ENCODE results near the gene CCDC136.

CCDC136 gene

GRCh38 chr7:128831994-128832879 is 40.5 kb downstream of the CCDC136 start:
- DNase-seq (ENCODE audit: low spot score) = no peak

- DNase-seq (ENCODE audit: low spot score) = no peak
Observed at GRCh38 chr7:128832880-128833147, 41.0 kb downstream of the CCDC136 start.

GRCh38 chr7:128833148-128833945 is 41.6 kb downstream of the CCDC136 start:
- DNase-seq (ENCODE audit: low spot score) = no peak

- DNase-seq (ENCODE audit: low spot score) = no peak
Observed at GRCh38 chr7:128833946-128834325, 42.2 kb downstream of the CCDC136 start.

- DNase-seq (ENCODE audit: low spot score) = no peak
Observed at GRCh38 chr7:128835231-128835751, 43.5 kb downstream of the CCDC136 start.

- DNase-seq (ENCODE audit: low spot score) = no peak
Observed at GRCh38 chr7:128835790-128836641, 44.2 kb downstream of the CCDC136 start.

- DNase-seq (ENCODE audit: low spot score) = no peak
Observed at GRCh38 chr7:128836729-128837348, 45.1 kb downstream of the CCDC136 start.

GRCh38 chr7:128837521-128837921 is 45.8 kb downstream of the CCDC136 start:
- no peak for DNase-seq (ENCODE audit: low spot score)

GRCh38 chr7:128838109-128838779 is 46.5 kb downstream of the CCDC136 start:
- DNase-seq (ENCODE audit: low spot score) = no peak

GRCh38 chr7:128838981-128839731 is 47.4 kb downstream of the CCDC136 start:
- DNase-seq (ENCODE audit: low spot score) = no peak

- DNase-seq (ENCODE audit: low spot score) = no peak
Observed at GRCh38 chr7:128839751-128840177, 48.0 kb downstream of the CCDC136 start.

GRCh38 chr7:128840326-128841170 is 48.8 kb downstream of the CCDC136 start:
- no peak for DNase-seq (ENCODE audit: low spot score)

- no peak for DNase-seq (ENCODE audit: low spot score)
Observed at GRCh38 chr7:128841171-128841690, 49.5 kb downstream of the CCDC136 start.

- peak; percentile 55 for DNase-seq (ENCODE audit: low spot score)
Observed at GRCh38 chr7:128841921-128842673, 50.3 kb downstream of the CCDC136 start.

- no peak for DNase-seq (ENCODE audit: low spot score)
Observed at GRCh38 chr7:128842674-128843641, 51.2 kb downstream of the CCDC136 start.

- no peak for DNase-seq (ENCODE audit: low spot score)
Observed at GRCh38 chr7:128843938-128844621, 52.3 kb downstream of the CCDC136 start.

Data from hematopoietic multipotent progenitor cell treated with erythropoietin and hydrocortisone succinate and interleukin-3 and kit ligand, for 15 days (in vitro differentiated cells).